B cell (primary cell): ENCODE results near the gene C19orf85. TPM values are rescaled to one million over a fixed set of nuclear protein-coding genes. Genes with fewer than 3 reads are reported as not detected.

Experiments
- ATAC-seq: fragments of 200-7000 bp; cut with Tn5 transposase; one replicate; pipeline ENCODE4 v1.10.0; 2021; ENCODE audit warnings: low read depth, mild to moderate bottlenecking, moderate number of reproducible peaks, moderate library complexity
- CTCF ChIA-PET: fragments of 350-600 bp; sonication (Branson Sonifier 250); formaldehyde crosslinking; loops from one replicate; lab custom pipeline; 2021; ENCODE audit warnings: antibody characterized with exemption, inconsistent platforms; lab: Charles Lee
- POLR2A ChIA-PET: fragments of 350-600 bp; sonication (Branson Sonifier 250); formaldehyde crosslinking; loops from one replicate; lab custom pipeline; 2021; ENCODE audit warnings: antibody characterized with exemption; lab: Charles Lee
- DNase-seq: peaks from one replicate; pipeline ENCODE4 v3.0.0; 2013
- H2AFZ ChIP-seq: 2 replicates; pipeline ENCODE4 v1.6.1; 2012; ENCODE audit warnings: mild to moderate bottlenecking, low read depth, low read length; ENCODE audit not compliant: insufficient read depth, poor library complexity, severe bottlenecking
- H3K27ac ChIP-seq, 2 donors: 1 replicate in 1 of 2; 2 replicates in 1 of 2; pipeline ENCODE4 v1.5.1; 2012 to 2013; ENCODE audit warnings: low read length in 2 of 2, mild to moderate bottlenecking in 2 of 2, moderate library complexity in 1 of 2
- H3K27me3 ChIP-seq, 4 experiments: fragments of 200-600 bp in 1 of 4; sonication (generic) in 1 of 4; replicated peaks in 1 of 4; 1 replicate in 2 of 4; 2 replicates in 2 of 4; pipeline versions ENCODE4 v1.6.1 to v1.7.0; 2013 to 2016; ENCODE audit warnings: low read length in 3 of 4, mild to moderate bottlenecking in 2 of 4, mixed read lengths in 1 of 4, moderate library complexity in 1 of 4; ENCODE audit not compliant: insufficient read depth in 4 of 4, control insufficient read depth in 3 of 4; ENCODE audit errors: control extremely low read depth in 1 of 4
- H3K36me3 ChIP-seq, 2 experiments: replicated peaks in 1 of 2; 1 replicate in 1 of 2; 2 replicates in 1 of 2; pipeline versions ENCODE4 v1.6.1 to v1.7.1; 2013; ENCODE audit warnings: low read length in 1 of 2; ENCODE audit not compliant: insufficient read depth in 2 of 2, control insufficient read depth in 1 of 2; ENCODE audit errors: control extremely low read depth in 1 of 2, extremely low read depth in 1 of 2
- H3K4me1 ChIP-seq, 2 donors: fragments of 200-600 bp in 1 of 2; sonication (generic) in 1 of 2; 1 replicate in 1 of 2; 2 replicates in 1 of 2; pipeline versions ENCODE4 v1.5.1 to v1.6.1; 2013 to 2017; ENCODE audit warnings: low read length in 2 of 2; ENCODE audit not compliant: control insufficient read depth in 2 of 2, insufficient read depth in 2 of 2
- H3K4me2 ChIP-seq: replicated peaks from 2 replicates; pipeline ENCODE3; 2012; ENCODE audit warnings: mild to moderate bottlenecking, low read depth, low read length; ENCODE audit not compliant: poor library complexity, severe bottlenecking
- H3K4me3 ChIP-seq, 5 experiments: fragments of 200-600 bp in 1 of 5; sonication (generic) in 1 of 5; 1 replicate in 3 of 5; 2 replicates in 2 of 5; pipeline versions ENCODE4 v1.5.1 to v1.7.0; 2011 to 2016; ENCODE audit warnings: low read length in 4 of 5, mild to moderate bottlenecking in 4 of 5, low read depth in 2 of 5, control low read depth in 1 of 5, moderate library complexity in 1 of 5; ENCODE audit not compliant: insufficient read depth in 1 of 5; ENCODE audit errors: control extremely low read depth in 1 of 5, extremely low read depth in 1 of 5
- H3K79me2 ChIP-seq: fragments of 200-600 bp; sonication (generic); one replicate; pipeline ENCODE4 v1.6.0; 2016; ENCODE audit warnings: low read length; ENCODE audit not compliant: control insufficient read depth, insufficient read depth
- H3K9ac ChIP-seq: fragments of 200-600 bp; sonication (generic); 2 replicates; pipeline ENCODE4 v1.6.1; 2017; ENCODE audit warnings: mild to moderate bottlenecking, low read length, moderate library complexity
- H3K9me3 ChIP-seq, 3 donors: one replicate each; pipeline versions ENCODE4 v1.6.1 to v1.7.1; 2013; ENCODE audit warnings: low read length in 2 of 3; ENCODE audit not compliant: control insufficient read depth in 2 of 3, insufficient read depth in 1 of 3; ENCODE audit errors: control extremely low read depth in 1 of 3
- H4K20me1 ChIP-seq: 2 replicates; pipeline ENCODE4 v1.6.0; 2012; ENCODE audit warnings: mild to moderate bottlenecking, low read length; ENCODE audit not compliant: insufficient read depth, control insufficient read depth, poor library complexity, severe bottlenecking
- H3K27ac Mint-ChIP-seq: one replicate; pipeline ENCODE4 v1.8.0; 2021; ENCODE audit warnings: mixed read lengths
- H3K27me3 Mint-ChIP-seq: one replicate; pipeline ENCODE4 v1.8.0; 2021; ENCODE audit warnings: mixed read lengths
- H3K4me1 Mint-ChIP-seq: one replicate; pipeline ENCODE4 v1.8.0; 2021; ENCODE audit warnings: mixed read lengths
- H3K4me3 Mint-ChIP-seq: one replicate; pipeline ENCODE4 v1.8.0; 2021; ENCODE audit warnings: mixed read lengths
- H3K9me3 Mint-ChIP-seq: one replicate; pipeline ENCODE4 v1.8.0; 2022; ENCODE audit warnings: mixed read lengths; ENCODE audit not compliant: insufficient read depth
- CTCF ChIP-seq: fragments of 200-600 bp; IDR thresholded peaks from one replicate; pipeline ENCODE4 v1.8.0; 2022; ENCODE audit warnings: antibody characterized with exemption, mild to moderate bottlenecking
- EZH2 ChIP-seq: IDR thresholded peaks from 2 replicates; pipeline ENCODE4 v1.6.1; 2012; ENCODE audit warnings: borderline replicate concordance, low read depth, mild to moderate bottlenecking, moderate library complexity, low read length; ENCODE audit not compliant: insufficient read depth, poor library complexity, severe bottlenecking
- WGBS: methylation state at CpG from one replicate; pipeline ENCODE4 v1.1.5; 2013; ENCODE audit warnings: missing lambda C conversion rate; ENCODE audit not compliant: insufficient coverage; 5-methylcytosine and 5-hydroxymethylcytosine counted together
- intact Hi-C: fragments of 100-400 bp; cut with micrococcal nuclease; formaldehyde crosslinking; loops from one replicate; pipeline ENCODE4 v1.10.0; 2022
- polyA plus RNA-seq: library from polyadenylated mRNA; depleted of rRNA; stranded (reverse); fragments of >200 nt; gene quantifications from 2 replicates; pipeline ENCODE4 v1.2.3, GENCODE V29; 2012
- total RNA-seq, 2 donors: library from RNA; stranded (reverse); fragments of 120-200 nt in 1 of 2; gene quantifications; 1 replicate in 1 of 2; 2 replicates in 1 of 2; pipeline versions ENCODE4 v1.2.3 to v1.2.4, GENCODE V29; 2013 to 2022

C19orf85 gene
- total and polyA plus RNA-seq, 2 donors (not counting 1 experiment from before 2014, with no cell fraction given): not detected

- intact Hi-C loops: loop anchor here (1.0 to 5.0 kb wide), 7 partner anchors 16 to 201 kb away; partner anchors contain the start of genes HSPBP1, KMT5C, PPP6R1 and UBE2S
- Histone ChIP-seq H4K20me1 (no peaks in the 10 kb centered on the region), H3K36me3 (no peaks in the 10 kb centered on the region), H3K79me2 (no peaks in the 10 kb centered on the region), H2AFZ (peak overlapping the region; percentile 71), H3K9me3 (peaks cover 0 to 3% (median 0%) of the 10 kb centered on the region in 3 donors), H3K27me3 (no peaks in the 10 kb centered on the region), H3K4me3 (peak overlapping the region; percentile 42 to 98 (median 90)), H3K27ac (peak overlapping the region; percentile 73 to 78), H3K4me2 (peak overlapping the region; percentile 89), H3K9ac (peak overlapping the region; percentile 80), H3K4me1 (peaks cover 10 to 14% of the 10 kb centered on the region in 2 donors)
- peak; percentile 60 for DNase-seq
- no peaks in the 10 kb centered on the region for H3K9me3 Mint-ChIP-seq
- H3K27ac Mint-ChIP-seq: peak overlapping the region; percentile 63
- H3K27me3 Mint-ChIP-seq: no peaks in the 10 kb centered on the region
- no peak for ATAC-seq
- WGBS: 44% methylated on average over 21 of the region's 24 CpGs
- CTCF ChIA-PET: interaction anchor here (1.8 to 1.9 kb wide), 2 partner anchors 15 to 43 kb away, joined by 8 to 11 read pairs; partner anchors contain the start of gene ZNF628
- H3K4me1 Mint-ChIP-seq: peaks cover 20% of the 10 kb centered on the region
- H3K4me3 Mint-ChIP-seq: peak overlapping the region; percentile 87
- TF ChIP-seq CTCF (no peak), EZH2 (no peak)
- POLR2A ChIA-PET: interaction anchor here (1.1 kb wide), 1 partner anchor 15 kb away, joined by 3 read pairs; no protein-coding TSS in a partner anchor
These were observed 3.8 kb downstream of the C19orf85 start for GRCh38 chr19:55460670-55461258.
